HG03045 (cell line): ENCODE measurements around the gene TMEM109.

ENCODE experiments used
- ATAC-seq: cut with Tn5 transposase; IDR thresholded peaks from one replicate; pipeline ENCODE4 v1.9.1; 2021; ENCODE audit warnings: mild to moderate bottlenecking, moderate library complexity; ENCODE audit not compliant: unreplicated experiment

Gene TMEM109

DNA sequence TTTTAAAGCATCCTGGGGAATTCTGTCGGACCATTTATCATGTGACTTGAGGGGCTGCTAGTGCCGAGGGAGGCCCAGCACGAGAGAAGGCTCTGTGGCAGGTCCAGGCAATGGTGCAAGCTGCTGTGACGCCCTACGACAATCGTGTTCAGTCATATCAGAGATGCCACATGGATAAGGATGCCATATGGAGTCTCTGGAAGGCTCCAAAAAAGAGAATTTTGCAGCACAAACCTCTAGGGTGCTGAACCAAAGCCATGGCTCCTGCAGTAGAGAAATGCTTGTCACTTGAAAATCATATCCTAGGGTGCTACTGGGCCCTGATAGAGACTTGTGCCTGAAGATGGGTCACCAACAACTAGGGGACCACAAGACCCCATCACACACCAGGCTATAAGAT lies 50.8 kb downstream of the TMEM109 start:
- ATAC-seq, result no peak

DNA sequence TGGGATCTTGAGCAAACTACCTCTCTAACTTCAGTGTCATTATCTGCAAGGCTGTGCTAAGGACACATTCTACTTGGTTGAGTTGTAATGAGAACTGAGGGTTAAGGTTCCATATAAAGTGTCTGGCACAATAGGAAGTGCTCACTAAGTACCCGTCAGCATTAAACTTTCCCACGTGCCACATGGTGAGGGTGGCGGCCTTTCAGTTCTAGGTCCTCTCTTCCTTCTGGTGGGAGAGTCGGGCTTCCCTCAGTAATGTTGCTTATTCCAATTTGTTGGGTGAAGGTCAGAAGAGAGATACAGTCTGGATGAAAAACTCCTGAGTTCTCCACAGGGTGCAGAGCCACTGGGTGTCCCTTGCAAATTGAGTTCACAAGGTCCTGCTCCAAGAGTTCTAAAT lies 52.9 kb downstream of the TMEM109 start:
- no peak for ATAC-seq

DNA sequence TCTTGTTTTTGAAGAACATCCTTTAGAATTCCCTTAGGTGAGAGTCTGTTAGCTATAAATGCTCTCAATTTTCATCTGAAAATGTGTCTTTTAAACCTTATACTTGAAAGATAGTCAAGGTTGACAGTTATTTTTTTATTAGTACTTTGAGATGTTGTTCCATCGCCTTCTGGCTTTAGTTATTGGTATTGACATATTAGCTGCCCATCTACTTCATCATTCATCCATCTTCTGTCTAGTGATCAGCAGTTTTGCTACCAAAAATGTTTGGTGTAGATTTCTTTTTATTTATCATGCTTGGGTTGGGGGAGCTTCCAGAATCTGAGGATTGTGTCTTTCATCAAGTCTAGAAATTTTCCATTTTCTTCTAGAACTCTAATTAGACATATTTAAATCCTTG lies 54.3 kb downstream of the TMEM109 start:
- no peak for ATAC-seq

DNA sequence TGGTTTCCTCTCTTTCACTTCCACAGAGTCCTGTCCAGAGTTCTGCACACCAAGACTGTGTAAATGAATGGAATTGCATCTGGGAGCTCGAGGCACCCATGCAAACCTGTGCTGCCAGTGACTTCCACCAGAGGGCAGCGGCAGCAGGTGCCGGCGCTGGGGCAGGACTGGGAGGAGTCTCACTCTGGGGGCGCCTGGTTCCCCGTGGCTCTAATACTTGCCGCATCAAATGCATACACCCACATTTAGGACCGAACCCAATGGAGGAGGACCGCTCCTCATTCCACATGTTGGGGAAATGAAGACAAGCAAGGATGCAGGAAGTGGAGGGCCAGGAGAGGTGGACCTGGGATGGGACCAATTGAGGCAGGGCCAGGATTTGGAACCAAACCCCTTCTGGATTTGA lies 56.4 kb downstream of the TMEM109 start:
- no peak for ATAC-seq

DNA sequence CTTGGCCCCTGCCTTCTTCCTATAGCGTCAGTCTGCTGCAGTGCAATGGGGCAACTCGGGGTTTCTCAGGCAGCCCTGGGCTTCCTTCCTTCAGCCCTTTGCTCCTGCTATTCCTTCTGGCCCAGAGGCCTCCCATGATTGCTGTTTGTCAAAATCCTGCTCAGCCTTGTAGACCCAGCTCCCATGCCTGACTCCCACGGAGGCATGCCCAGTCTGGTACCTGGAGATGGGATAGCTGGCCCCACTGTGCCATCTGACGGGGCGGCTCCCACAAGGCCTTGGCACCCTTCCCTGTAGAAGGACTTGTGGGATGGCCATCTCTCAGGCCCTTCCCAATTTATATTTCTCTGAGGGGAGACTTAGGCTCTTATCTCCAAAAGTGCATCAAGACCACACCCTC lies 56.9 kb downstream of the TMEM109 start:
- ATAC-seq, result no peak

DNA sequence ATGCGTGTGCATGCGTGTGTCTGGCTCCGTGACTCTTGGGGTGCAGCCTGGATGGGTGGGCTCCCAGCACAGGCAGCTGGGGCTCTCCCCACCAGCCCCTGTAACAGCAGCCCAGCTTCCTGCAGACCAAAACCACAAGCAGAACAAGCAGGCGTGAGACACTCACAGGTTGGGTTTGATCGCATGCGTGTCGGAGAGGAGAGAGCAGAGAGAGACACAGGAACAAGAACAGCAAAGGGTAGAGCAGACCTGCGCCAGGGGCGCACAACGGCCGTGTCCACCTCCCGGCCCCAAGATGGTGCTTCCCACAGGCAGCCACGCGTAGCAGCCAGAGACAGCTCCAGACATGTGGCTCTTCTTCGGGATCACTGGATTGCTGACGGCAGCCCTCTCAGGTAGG lies 57.6 kb downstream of the TMEM109 start, which contains the start of gene CD6:
Gene CD6 (plus strand): TSS at position 161 of the 400 bp plus-strand sequence. CDS start 186 bp downstream, at position 347.
- no peak for ATAC-seq

DNA sequence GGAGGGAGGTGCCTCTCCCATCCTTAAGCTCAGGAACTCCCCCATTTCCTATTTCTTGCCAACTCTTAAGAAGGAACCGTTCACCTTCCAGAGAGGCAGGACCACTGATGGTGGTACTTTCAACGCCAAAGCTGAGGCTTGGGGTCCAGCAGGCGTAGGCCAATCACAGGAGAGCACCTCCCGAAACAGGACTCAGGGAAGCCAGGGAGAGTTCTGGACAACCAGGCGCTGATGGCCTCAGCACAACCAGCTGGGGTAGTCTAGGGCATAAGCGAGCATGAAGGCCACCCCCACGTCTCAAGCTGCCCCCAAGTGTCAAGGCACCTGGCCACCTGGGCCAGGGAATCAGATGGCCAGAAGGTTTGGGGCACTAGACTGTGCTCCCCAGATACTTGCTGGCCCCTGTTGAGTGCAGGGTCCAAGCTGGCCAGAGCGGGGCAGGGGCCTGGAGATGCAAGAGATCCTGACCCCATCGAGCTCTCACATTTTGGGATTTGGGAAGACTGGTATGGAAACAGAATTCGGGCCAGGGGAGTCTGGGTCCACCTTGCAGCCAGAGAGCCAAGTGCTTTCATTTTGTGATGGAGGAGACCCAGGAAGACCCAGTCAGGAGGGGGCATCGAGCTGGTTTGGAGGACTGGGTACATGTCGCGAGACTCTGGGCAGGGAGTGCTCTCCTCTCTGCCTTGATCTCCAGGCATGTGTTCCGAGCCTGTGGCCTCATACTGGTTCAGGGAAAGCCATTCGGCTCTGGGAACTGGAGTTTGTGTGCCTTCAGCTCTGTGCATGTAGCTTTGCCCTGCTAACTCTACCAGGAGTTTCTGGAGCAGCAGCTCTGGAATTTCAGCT lies 58.4 kb downstream of the TMEM109 start:
- ATAC-seq, result no peak
